Endothelial cell of umbilical vein (primary cell): Measurements from ENCODE around the gene TLR5. TPM values are rescaled to one million over a fixed set of nuclear protein-coding genes. Genes with fewer than 3 reads are reported as not detected.

Experiments
- BruUV-seq: library from RNA; stranded (reverse); fragments of 400-500 nt; replicated peaks from 2 replicates; lab custom pipeline; 2021; lab: Mats Ljungman, UMichigan
- CTCF ChIA-PET: fragments of 300-600, 350-600 bp; sonication (Branson Sonifier 250); formaldehyde crosslinking; loops from one replicate; lab custom pipeline; 2021; ENCODE audit warnings: antibody characterized with exemption, inconsistent platforms; lab: Charles Lee
- POLR2A ChIA-PET: fragments of 300-600, 350-600 bp; sonication (Branson Sonifier 250); formaldehyde crosslinking; loops from one replicate; lab custom pipeline; 2021; ENCODE audit warnings: antibody characterized with exemption, inconsistent platforms; lab: Charles Lee
- DNase-seq: peaks from one replicate; pipeline ENCODE4 v3.0.0-alpha.2; 2011; ENCODE audit warnings: low read depth, low spot score
- FAIRE-seq: peaks from 2 replicates; lab custom pipeline; 2011; peaks lifted over from hg19 to GRCh38; lab: Jason Lieb, UNC
- H2AFZ ChIP-seq: 2 replicates; pipeline ENCODE4 v1.6.0; 2012; ENCODE audit warnings: low read depth, low read length, control low read depth, inconsistent platforms
- H3K27ac ChIP-seq: 2 replicates; pipeline ENCODE4 v1.5.1; 2011; ENCODE audit warnings: low read depth, mild to moderate bottlenecking, control low read depth, low read length, moderate library complexity; ENCODE audit not compliant: insufficient read depth
- H3K27me3 ChIP-seq, 2 experiments: 2 replicates each; pipeline versions ENCODE4 v1.6.0 to v1.6.1; 2011; ENCODE audit warnings: low read length in 2 of 2, mixed read lengths in 1 of 2; ENCODE audit not compliant: control insufficient read depth in 2 of 2, insufficient read depth in 2 of 2
- H3K36me3 ChIP-seq, 2 experiments: 2 replicates in 1 of 2; 3 replicates in 1 of 2; pipeline ENCODE4 v1.5.1; 2011; ENCODE audit warnings: low read length in 2 of 2, mild to moderate bottlenecking in 1 of 2, moderate library complexity in 1 of 2; ENCODE audit not compliant: control insufficient read depth in 2 of 2, insufficient read depth in 2 of 2; ENCODE audit errors: extremely low read depth in 1 of 2
- H3K4me1 ChIP-seq: 3 replicates; pipeline ENCODE4 v1.5.1; 2011; ENCODE audit warnings: mild to moderate bottlenecking, low read length; ENCODE audit not compliant: control insufficient read depth, insufficient read depth; ENCODE audit errors: extremely low read depth
- H3K4me2 ChIP-seq: 2 replicates; pipeline ENCODE4 v1.6.1; 2011; ENCODE audit warnings: low read length, control low read depth, mixed read lengths; ENCODE audit not compliant: insufficient read depth
- H3K4me3 ChIP-seq, 3 experiments: fragments of 200-600 bp in 1 of 3; sonication (generic), shearing (Covaris generic) in 1 of 3; replicated peaks in 1 of 3; 2 replicates each; pipeline ENCODE4 v1.5.1; 2011 to 2016; ENCODE audit warnings: control low read depth in 3 of 3, low read length in 3 of 3, mild to moderate bottlenecking in 2 of 3, inconsistent platforms in 1 of 3, low read depth in 1 of 3, moderate library complexity in 1 of 3; ENCODE audit not compliant: insufficient read depth in 1 of 3
- H3K79me2 ChIP-seq: 2 replicates; pipeline ENCODE4 v1.6.0; 2012; ENCODE audit warnings: low read length, inconsistent platforms; ENCODE audit not compliant: control insufficient read depth, insufficient read depth
- H3K9ac ChIP-seq: replicated peaks from 2 replicates; pipeline ENCODE3; 2011; ENCODE audit warnings: low read length, control low read depth; ENCODE audit not compliant: insufficient read depth; ENCODE audit errors: extremely low read depth
- H3K9me1 ChIP-seq: replicated peaks from 3 replicates; pipeline ENCODE4 v1.6.0; 2011; ENCODE audit warnings: mild to moderate bottlenecking, low read length; ENCODE audit not compliant: control insufficient read depth, insufficient read depth; ENCODE audit errors: extremely low read depth
- H3K9me3 ChIP-seq: replicated peaks from 2 replicates; pipeline ENCODE4 v1.5.1; 2012; ENCODE audit warnings: low read length, inconsistent platforms; ENCODE audit not compliant: control insufficient read depth, insufficient read depth
- H4K20me1 ChIP-seq: replicated peaks from 2 replicates; pipeline ENCODE3; 2011; ENCODE audit warnings: mild to moderate bottlenecking, low read length; ENCODE audit not compliant: control insufficient read depth, insufficient read depth; ENCODE audit errors: extremely low read depth
- EZH2 ChIP-seq: IDR thresholded peaks from 2 replicates; pipeline ENCODE4 v1.6.1; 2012; ENCODE audit warnings: borderline replicate concordance, low read depth, mild to moderate bottlenecking, moderate library complexity, low read length, inconsistent platforms; ENCODE audit not compliant: severe bottlenecking
- FOS ChIP-seq: IDR thresholded peaks from 2 replicates; pipeline ENCODE4 v1.6.1; 2011; ENCODE audit warnings: mild to moderate bottlenecking, low read length, moderate library complexity, borderline replicate concordance; ENCODE audit not compliant: insufficient read depth
- GATA2 ChIP-seq: IDR thresholded peaks from 2 replicates; pipeline ENCODE4 v1.7.0; 2011; ENCODE audit warnings: low read depth, mild to moderate bottlenecking, moderate library complexity, mixed read lengths, low read length; ENCODE audit not compliant: insufficient read length, insufficient read depth
- JUN ChIP-seq: IDR thresholded peaks from 2 replicates; pipeline ENCODE4 v1.6.1; 2011; ENCODE audit warnings: borderline replicate concordance, low read depth; ENCODE audit not compliant: insufficient read length, insufficient read depth
- MYC ChIP-seq: IDR thresholded peaks from one replicate; pipeline ENCODE4 v1.6.1; 2011; ENCODE audit warnings: mild to moderate bottlenecking, low read depth, low read length
- POLR2A ChIP-seq: IDR thresholded peaks from 2 replicates; pipeline ENCODE4 v1.6.1; 2012; ENCODE audit warnings: low read depth, mild to moderate bottlenecking, control low read depth, low read length
- POLR2AphosphoS5 ChIP-seq: IDR thresholded peaks from 2 replicates; pipeline ENCODE4 v1.6.1; 2012; ENCODE audit warnings: low read depth, mild to moderate bottlenecking, control low read depth, low read length, moderate library complexity; ENCODE audit not compliant: insufficient read depth
- dilution Hi-C: fragments of 300-500 bp; cut with MboI; formaldehyde crosslinking; loops from one replicate; pipeline ENCODE4 v1.15.0; 2019; ENCODE audit warnings: low sequenced_read_pairs; ENCODE audit not compliant: extremely low pct_ligation_motif_present
- intact Hi-C: fragments of 100-400 bp; cut with micrococcal nuclease; formaldehyde crosslinking; loops from one replicate; pipeline ENCODE4 v1.10.0; 2022
- polyA plus RNA-seq, 4 experiments: library from polyadenylated mRNA; depleted of rRNA in 3 of 4; stranded (reverse) in 3 of 4; unstranded in 1 of 4; fragments of >200 nt; gene quantifications; 2 replicates each; pipeline versions ENCODE4 v1.2.1 to v1.2.3, GENCODE V29; 2011 to 2012; ENCODE audit warnings: missing spikeins in 1 of 4
- total RNA-seq: library from RNA; stranded (reverse); gene quantifications from 2 replicates; pipeline ENCODE4 v1.2.3, GENCODE V29; 2021
- TF ChIP-seq, protein P1 (sequence below): IDR thresholded peaks from 2 replicates; pipeline ENCODE4 v1.6.1; 2011; ENCODE audit not compliant: insufficient read depth, insufficient read length
- TF ChIP-seq, protein P2 (sequence below), 2 donors: IDR thresholded peaks; 1 replicate in 1 of 2; 2 replicates in 1 of 2; pipeline ENCODE4 v1.5.1; 2011; ENCODE audit warnings: low read length in 2 of 2, mild to moderate bottlenecking in 2 of 2, moderate library complexity in 2 of 2, control low read depth in 1 of 2, inconsistent platforms in 1 of 2, low read depth in 1 of 2; ENCODE audit not compliant: insufficient read depth in 1 of 2; ENCODE audit errors: extremely low read depth in 1 of 2

TLR5 gene
- total and polyA plus RNA-seq, 2 donors (not counting 3 experiments of a cell fraction or from before 2014, with no cell fraction given): 0.15 to 0.25 TPM

GRCh38 chr1:223186800-223187199 lies 43.8 kb upstream of the TLR5 start:
- FAIRE-seq: no peak

DNA sequence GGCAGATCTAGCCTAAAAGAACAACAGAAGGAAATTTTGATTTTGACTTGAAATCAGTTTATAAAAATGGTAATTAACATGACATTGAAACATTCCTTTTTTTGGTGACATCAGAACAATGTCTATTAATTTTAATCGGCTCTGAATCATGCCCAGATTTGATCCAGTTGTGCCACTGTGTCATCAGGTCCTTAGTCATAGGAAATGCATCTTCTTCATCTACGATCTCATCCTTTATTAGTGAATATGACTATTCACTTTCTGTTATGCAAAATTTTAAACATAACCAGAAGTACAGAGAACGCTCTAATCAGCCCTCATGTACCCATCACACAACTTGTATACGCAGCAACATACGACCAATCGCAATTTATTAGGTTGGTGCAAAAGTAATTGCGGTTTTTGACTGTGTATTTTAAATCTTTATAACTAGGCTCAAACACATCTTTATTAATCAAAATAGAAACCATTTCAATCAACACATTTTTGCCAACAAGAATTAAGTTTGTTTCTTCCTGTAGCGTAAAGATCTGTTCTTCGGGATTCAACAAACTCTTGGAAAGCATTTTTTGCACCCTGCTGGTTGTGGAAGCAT lies 40.3 kb upstream of the TLR5 start:
- POLR2A ChIA-PET: no interaction called here
- Histone ChIP-seq H3K4me1 (no peaks in the 10 kb centered on the region), H4K20me1 (no peaks in the 10 kb centered on the region), H3K9ac (no peak overlapping the region), H3K9me1 (no peaks in the 10 kb centered on the region), H3K4me3 (no peak overlapping the region), H3K9me3 (no peaks in the 10 kb centered on the region), H3K4me2 (no peak overlapping the region), H3K27me3 (no peaks in the 10 kb centered on the region), H2AFZ (no peak overlapping the region), H3K27ac (no peak overlapping the region), H3K36me3 (no peaks in the 10 kb centered on the region), H3K79me2 (no peaks in the 10 kb centered on the region)
- CTCF ChIA-PET: no interaction called here
- FAIRE-seq: peak; percentile 47
- TF ChIP-seq, protein P1, sequence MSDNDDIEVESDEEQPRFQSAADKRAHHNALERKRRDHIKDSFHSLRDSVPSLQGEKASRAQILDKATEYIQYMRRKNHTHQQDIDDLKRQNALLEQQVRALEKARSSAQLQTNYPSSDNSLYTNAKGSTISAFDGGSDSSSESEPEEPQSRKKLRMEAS: no peak
- no peak for TF ChIP-seq GATA2
- TF ChIP-seq EZH2: no peak
- no peak for TF ChIP-seq POLR2AphosphoS5
- TF ChIP-seq, protein P2, sequence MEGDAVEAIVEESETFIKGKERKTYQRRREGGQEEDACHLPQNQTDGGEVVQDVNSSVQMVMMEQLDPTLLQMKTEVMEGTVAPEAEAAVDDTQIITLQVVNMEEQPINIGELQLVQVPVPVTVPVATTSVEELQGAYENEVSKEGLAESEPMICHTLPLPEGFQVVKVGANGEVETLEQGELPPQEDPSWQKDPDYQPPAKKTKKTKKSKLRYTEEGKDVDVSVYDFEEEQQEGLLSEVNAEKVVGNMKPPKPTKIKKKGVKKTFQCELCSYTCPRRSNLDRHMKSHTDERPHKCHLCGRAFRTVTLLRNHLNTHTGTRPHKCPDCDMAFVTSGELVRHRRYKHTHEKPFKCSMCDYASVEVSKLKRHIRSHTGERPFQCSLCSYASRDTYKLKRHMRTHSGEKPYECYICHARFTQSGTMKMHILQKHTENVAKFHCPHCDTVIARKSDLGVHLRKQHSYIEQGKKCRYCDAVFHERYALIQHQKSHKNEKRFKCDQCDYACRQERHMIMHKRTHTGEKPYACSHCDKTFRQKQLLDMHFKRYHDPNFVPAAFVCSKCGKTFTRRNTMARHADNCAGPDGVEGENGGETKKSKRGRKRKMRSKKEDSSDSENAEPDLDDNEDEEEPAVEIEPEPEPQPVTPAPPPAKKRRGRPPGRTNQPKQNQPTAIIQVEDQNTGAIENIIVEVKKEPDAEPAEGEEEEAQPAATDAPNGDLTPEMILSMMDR (IDR thresholded peaks at IDR 0.05; ENCODE audit: extremely low read depth in 1 of 2, insufficient read depth in 1 of 2, low read depth in 1 of 2, low read length in 2 of 2): no peak
- no peak for TF ChIP-seq MYC
- no peak for TF ChIP-seq POLR2A
- TF ChIP-seq FOS: no peak
- TF ChIP-seq JUN: no peak
- intact Hi-C loops: no loop called here
- no peak for DNase-seq
- dilution Hi-C loops: no loop called here
- no TSS peak for BruUV-seq

More at GRCh38 chr1:223186800-223187199, 43.8 kb upstream of the TLR5 start:
- Histone ChIP-seq H3K27ac (no peak overlapping the region), H3K9ac (no peak overlapping the region), H3K4me2 (no peak overlapping the region), H4K20me1 (no peaks in the 10 kb centered on the region), H3K4me1 (no peaks in the 10 kb centered on the region), H3K9me3 (no peaks in the 10 kb centered on the region), H3K9me1 (no peaks in the 10 kb centered on the region), H3K27me3 (no peaks in the 10 kb centered on the region), H3K79me2 (no peaks in the 10 kb centered on the region), H3K4me3 (no peak overlapping the region), H2AFZ (no peak overlapping the region), H3K36me3 (no peaks in the 10 kb centered on the region)
- POLR2A ChIA-PET: no interaction called here
- CTCF ChIA-PET: interaction anchor here (1.3 kb wide), 1 partner anchor 53 kb away, joined by 4 read pairs; no protein-coding TSS in a partner anchor
- intact Hi-C loops: no loop called here
- TF ChIP-seq POLR2A: no peak
- TF ChIP-seq EZH2: no peak
- TF ChIP-seq GATA2: no peak
- TF ChIP-seq, protein P1: no peak
- no peak for TF ChIP-seq FOS
- dilution Hi-C loops: no loop called here
- BruUV-seq: no TSS peak
- no peak for DNase-seq
